ENCODE results near the gene CREB3L4.

GRCh38 chr1:153967107-153967999 is at the start of gene CREB3L4:
- TF ChIP-seq EZH2phosphoT487 (IDR thresholded peaks at IDR 0.05; ENCODE audit: insufficient read depth, low read depth) (no peak), EZH2 (IDR thresholded peaks at IDR 0.05; ENCODE audit: insufficient read depth, poor library complexity, severe bottlenecking) (no peak)

All from GM23248 (cell line).